SK-N-MC (cell line): ENCODE data around the gene TLE4.

Source experiments
- DNase-seq: peaks from one replicate; pipeline ENCODE4 v3.0.0-alpha.2; 2011; ENCODE audit warnings: low read depth, low spot score
- H3K27ac ChIP-seq: fragments of 200-600 bp; sonication (generic); 2 replicates; pipeline ENCODE4 v1.5.1; 2016; ENCODE audit warnings: mixed run types
- H3K36me3 ChIP-seq: fragments of 200-600 bp; sonication (generic); 2 replicates; pipeline ENCODE4 v1.6.1; 2017; ENCODE audit warnings: antibody characterized with exemption, low read length, mixed read lengths; ENCODE audit not compliant: insufficient read depth
- H3K4me3 ChIP-seq: fragments of 200-600 bp; sonication (generic); 2 replicates; pipeline ENCODE4 v1.5.1; 2016
- H3K9ac ChIP-seq: fragments of 200-600 bp; sonication (generic); 2 replicates; pipeline ENCODE4 v1.8.0; 2017; ENCODE audit warnings: mixed run types, mixed read lengths; ENCODE audit not compliant: insufficient read length
- H3K9me3 ChIP-seq: fragments of 200-600 bp; sonication (generic); 2 replicates; pipeline ENCODE4 v1.6.1; 2017; ENCODE audit warnings: low read depth, mild to moderate bottlenecking, antibody characterized with exemption, low read length, moderate library complexity, mixed read lengths
- EZH2 ChIP-seq: fragments of 200-600 bp; sonication (generic); IDR thresholded peaks from one replicate; pipeline ENCODE4 v1.6.1; 2017; ENCODE audit warnings: antibody characterized with exemption
- FOXP2 ChIP-seq: optimal IDR thresholded peaks from 2 replicates; pipeline ENCODE3; 2011; ENCODE audit warnings: mild to moderate bottlenecking, moderate library complexity; ENCODE audit not compliant: insufficient read depth; ENCODE audit errors: extremely low read length, control extremely low read depth
- POLR2AphosphoS5 ChIP-seq: IDR thresholded peaks from 2 replicates; pipeline ENCODE4 v1.6.1; 2012; ENCODE audit warnings: mild to moderate bottlenecking, low read depth, low read length, borderline replicate concordance

The TLE4 gene

GRCh38 chr9:79658926-79659325 lies 87.2 kb downstream of the TLE4 start:
- Histone ChIP-seq H3K36me3 (no peaks in the 10 kb centered on the region), H3K9ac (no peak overlapping the region), H3K27ac (no peak overlapping the region), H3K9me3 (no peaks in the 10 kb centered on the region), H3K4me3 (no peak overlapping the region)
- TF ChIP-seq FOXP2 (no peak), POLR2AphosphoS5 (no peak), EZH2 (no peak)
- DNase-seq, result no peak

- H3K36me3 ChIP-seq, result no peaks in the 10 kb centered on the region
- no peak overlapping the region for H3K4me3 ChIP-seq
- no peak overlapping the region for H3K9ac ChIP-seq
- H3K9me3 ChIP-seq, result no peaks in the 10 kb centered on the region
- no peak overlapping the region for H3K27ac ChIP-seq
- TF ChIP-seq FOXP2, result no peak
- no peak for TF ChIP-seq POLR2AphosphoS5
- TF ChIP-seq EZH2, result no peak
- no peak for DNase-seq
Measured at GRCh38 chr9:79660615-79661014, 88.8 kb downstream of the TLE4 start.

- no peak for TF ChIP-seq FOXP2
- TF ChIP-seq EZH2, result no peak
- no peak for TF ChIP-seq POLR2AphosphoS5
- Histone ChIP-seq H3K9ac (no peak overlapping the region), H3K9me3 (no peaks in the 10 kb centered on the region), H3K36me3 (no peaks in the 10 kb centered on the region), H3K27ac (no peak overlapping the region), H3K4me3 (no peak overlapping the region)
- no peak for DNase-seq
Measured at GRCh38 chr9:79661279-79661678, 89.5 kb downstream of the TLE4 start.

GRCh38 chr9:79661886-79662536 lies 90.2 kb downstream of the TLE4 start:
- Histone ChIP-seq H3K9ac (no peak overlapping the region), H3K27ac (no peak overlapping the region), H3K36me3 (no peaks in the 10 kb centered on the region), H3K9me3 (no peaks in the 10 kb centered on the region), H3K4me3 (no peak overlapping the region)
- no peak for DNase-seq
- TF ChIP-seq FOXP2 (no peak), POLR2AphosphoS5 (no peak), EZH2 (no peak)

- Histone ChIP-seq H3K36me3 (no peaks in the 10 kb centered on the region), H3K27ac (no peak overlapping the region), H3K9ac (no peak overlapping the region), H3K9me3 (no peaks in the 10 kb centered on the region), H3K4me3 (no peak overlapping the region)
- no peak for DNase-seq
- TF ChIP-seq EZH2 (no peak), POLR2AphosphoS5 (no peak), FOXP2 (no peak)
Measured at GRCh38 chr9:79662537-79662956, 90.8 kb downstream of the TLE4 start.

- no peak for TF ChIP-seq FOXP2
- no peak for TF ChIP-seq POLR2AphosphoS5
- TF ChIP-seq EZH2, result no peak
- DNase-seq, result no peak
- Histone ChIP-seq H3K4me3 (no peak overlapping the region), H3K9ac (no peak overlapping the region), H3K36me3 (no peaks in the 10 kb centered on the region), H3K9me3 (no peaks in the 10 kb centered on the region), H3K27ac (no peak overlapping the region)
Measured at GRCh38 chr9:79663300-79663699, 91.5 kb downstream of the TLE4 start.

- H3K36me3 ChIP-seq, result no peaks in the 10 kb centered on the region
- H3K4me3 ChIP-seq, result no peak overlapping the region
- no peak overlapping the region for H3K27ac ChIP-seq
- TF ChIP-seq EZH2 (no peak), FOXP2 (no peak), POLR2AphosphoS5 (no peak)
- no peak for DNase-seq
- no peaks in the 10 kb centered on the region for H3K9me3 ChIP-seq
- H3K9ac ChIP-seq, result no peak overlapping the region
Measured at GRCh38 chr9:79663878-79664277, 92.1 kb downstream of the TLE4 start.

GRCh38 chr9:79664375-79664831 lies 92.6 kb downstream of the TLE4 start:
- Histone ChIP-seq H3K9me3 (no peaks in the 10 kb centered on the region), H3K4me3 (no peak overlapping the region), H3K9ac (no peak overlapping the region), H3K27ac (no peak overlapping the region), H3K36me3 (no peaks in the 10 kb centered on the region)
- no peak for TF ChIP-seq EZH2
- no peak for TF ChIP-seq FOXP2
- TF ChIP-seq POLR2AphosphoS5, result no peak
- DNase-seq, result no peak

GRCh38 chr9:79665369-79665768 lies 93.6 kb downstream of the TLE4 start:
- Histone ChIP-seq H3K9ac (no peak overlapping the region), H3K4me3 (no peak overlapping the region), H3K9me3 (no peaks in the 10 kb centered on the region), H3K27ac (no peak overlapping the region), H3K36me3 (no peaks in the 10 kb centered on the region)
- DNase-seq, result no peak
- TF ChIP-seq POLR2AphosphoS5 (no peak), EZH2 (no peak), FOXP2 (no peak)
